IPS-NIHi7 (cell line): Measurements from ENCODE around the gene HTR3C.

Experiments used
- DNase-seq: peaks from one replicate; pipeline ENCODE4 v3.0.0; 2012; ENCODE audit warnings: mixed read lengths; ENCODE audit errors: extremely low spot score

Gene HTR3C

GRCh38 chr3:184085389-184085852 lies 32.6 kb downstream of the HTR3C start:
- DNase-seq: no peak

DNA sequence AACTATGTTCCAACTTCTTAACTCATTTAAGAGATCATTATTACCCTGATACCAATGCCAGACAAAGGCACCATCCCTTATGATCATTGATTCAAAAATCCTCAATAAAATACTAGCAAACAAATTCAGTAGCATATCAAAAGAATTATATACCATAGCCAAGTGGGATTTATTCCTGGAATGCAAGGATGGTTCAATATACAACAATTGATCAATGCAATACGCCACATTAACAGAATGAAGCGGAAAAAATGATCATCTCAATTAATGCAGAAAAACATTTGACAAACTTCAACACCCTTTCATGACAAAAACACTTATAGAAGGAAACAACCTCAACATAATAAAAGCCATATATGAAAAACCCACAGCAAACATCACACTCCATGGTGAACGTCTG lies 39.4 kb downstream of the HTR3C start:
- no peak for DNase-seq

GRCh38 chr3:184096811-184097383 lies 44.0 kb downstream of the HTR3C start, which contains the start of gene HTR3E:
TSS of gene HTR3E (plus strand) at chr3:184097064. CDS start at chr3:184097530, 466 bp downstream.
- DNase-seq: no peak

- no peak for DNase-seq
These were observed 44.7 kb downstream of the HTR3C start for GRCh38 chr3:184097556-184097955.

DNA sequence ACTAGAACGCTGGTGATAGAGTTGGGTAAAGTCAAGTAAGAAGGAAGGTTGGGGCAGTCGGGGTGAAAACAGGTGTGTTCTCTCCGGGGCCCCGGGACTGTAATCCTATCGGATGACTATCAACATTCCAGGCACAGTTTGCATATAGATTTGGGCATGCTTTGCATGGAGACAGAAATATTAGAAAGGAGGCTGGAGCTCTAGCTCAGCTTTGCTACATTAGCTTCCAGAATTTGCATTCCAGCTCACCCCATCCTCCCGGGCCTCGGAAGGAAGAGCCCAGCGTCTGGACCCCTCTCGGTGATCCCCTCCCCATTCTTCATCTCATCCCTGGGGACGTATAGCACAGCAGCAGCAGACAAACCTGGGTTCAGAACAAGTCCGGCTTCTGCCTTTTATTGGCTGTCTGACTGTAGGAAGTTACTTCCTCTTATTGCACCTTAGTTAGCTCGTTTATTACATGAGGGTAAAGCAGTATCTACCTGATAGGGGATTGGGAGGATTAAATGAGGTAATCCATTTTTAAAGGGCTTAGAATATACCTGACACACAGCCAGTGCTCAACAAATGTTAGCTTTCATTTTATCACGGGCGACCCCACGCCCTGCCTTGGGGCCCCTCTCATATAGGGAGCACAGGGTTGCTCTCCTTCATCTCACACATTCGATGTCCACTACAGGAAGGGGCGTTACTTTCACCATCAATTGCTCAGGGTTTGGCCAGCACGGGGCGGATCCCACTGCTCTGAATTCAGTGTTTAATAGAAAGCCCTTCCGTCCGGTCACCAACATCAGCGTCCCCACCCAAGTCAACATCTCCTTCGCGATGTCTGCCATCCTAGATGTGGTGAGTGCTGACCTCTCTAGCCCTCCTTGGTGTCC lies 47.2 kb downstream of the HTR3C start:
- no peak for DNase-seq
